Measurements from ENCODE around the gene METTL27.

DNA sequence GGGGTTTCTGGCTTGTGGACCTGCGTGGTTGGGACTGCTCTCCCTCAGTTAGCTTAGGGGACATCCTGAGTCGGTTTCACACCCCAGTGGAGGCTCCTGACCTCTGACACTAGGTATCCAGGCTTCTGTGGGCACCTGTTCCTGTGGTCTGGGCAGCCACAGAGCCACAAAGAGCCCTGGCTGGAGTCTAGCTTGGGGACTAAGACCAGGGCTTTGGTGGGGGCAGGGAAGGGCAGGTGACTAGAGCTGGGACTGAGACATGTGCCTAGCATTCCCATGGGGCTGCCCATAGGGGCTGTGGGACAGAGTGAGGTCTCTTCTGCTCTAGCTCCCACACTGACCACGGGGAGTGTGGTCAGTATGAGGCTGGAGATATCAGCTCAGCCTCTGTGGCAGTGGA, 14.6 kb upstream of the METTL27 start:
- TF ChIP-seq GATA2 (IDR thresholded peaks at IDR 0.05; ENCODE audit: low read depth, low read length) (no peak), GATA3 (IDR thresholded peaks at IDR 0.05; ENCODE audit: low read depth, low read length) (no peak)
